B cell (primary cell): ENCODE measurements around the gene ESCO1. TPM values are rescaled to one million over a fixed set of nuclear protein-coding genes. Genes with fewer than 3 reads are reported as not detected.
"Not testable (repeated sequence)": the region's sequence is repeated elsewhere in the genome, so short reads cannot be mapped to it uniquely, and the experiment has no call there.

Source experiments
- ATAC-seq: fragments of 200-7000 bp; cut with Tn5 transposase; one replicate; pipeline ENCODE4 v1.10.0; 2021; ENCODE audit warnings: low read depth, mild to moderate bottlenecking, moderate number of reproducible peaks, moderate library complexity
- CTCF ChIA-PET: fragments of 350-600 bp; sonication (Branson Sonifier 250); formaldehyde crosslinking; loops from one replicate; lab custom pipeline; 2021; ENCODE audit warnings: antibody characterized with exemption, inconsistent platforms; lab: Charles Lee
- POLR2A ChIA-PET: fragments of 350-600 bp; sonication (Branson Sonifier 250); formaldehyde crosslinking; loops from one replicate; lab custom pipeline; 2021; ENCODE audit warnings: antibody characterized with exemption; lab: Charles Lee
- DNase-seq: peaks from one replicate; pipeline ENCODE4 v3.0.0; 2013
- H2AFZ ChIP-seq: 2 replicates; pipeline ENCODE4 v1.6.1; 2012; ENCODE audit warnings: mild to moderate bottlenecking, low read depth, low read length; ENCODE audit not compliant: insufficient read depth, poor library complexity, severe bottlenecking
- H3K27ac ChIP-seq, 2 donors: 1 replicate in 1 of 2; 2 replicates in 1 of 2; pipeline ENCODE4 v1.5.1; 2012 to 2013; ENCODE audit warnings: low read length in 2 of 2, mild to moderate bottlenecking in 2 of 2, moderate library complexity in 1 of 2
- H3K27me3 ChIP-seq, 4 experiments: fragments of 200-600 bp in 1 of 4; sonication (generic) in 1 of 4; replicated peaks in 1 of 4; 1 replicate in 2 of 4; 2 replicates in 2 of 4; pipeline versions ENCODE4 v1.6.1 to v1.7.0; 2013 to 2016; ENCODE audit warnings: low read length in 3 of 4, mild to moderate bottlenecking in 2 of 4, mixed read lengths in 1 of 4, moderate library complexity in 1 of 4; ENCODE audit not compliant: insufficient read depth in 4 of 4, control insufficient read depth in 3 of 4; ENCODE audit errors: control extremely low read depth in 1 of 4
- H3K36me3 ChIP-seq, 2 experiments: replicated peaks in 1 of 2; 1 replicate in 1 of 2; 2 replicates in 1 of 2; pipeline versions ENCODE4 v1.6.1 to v1.7.1; 2013; ENCODE audit warnings: low read length in 1 of 2; ENCODE audit not compliant: insufficient read depth in 2 of 2, control insufficient read depth in 1 of 2; ENCODE audit errors: control extremely low read depth in 1 of 2, extremely low read depth in 1 of 2
- H3K4me1 ChIP-seq, 2 donors: fragments of 200-600 bp in 1 of 2; sonication (generic) in 1 of 2; 1 replicate in 1 of 2; 2 replicates in 1 of 2; pipeline versions ENCODE4 v1.5.1 to v1.6.1; 2013 to 2017; ENCODE audit warnings: low read length in 2 of 2; ENCODE audit not compliant: control insufficient read depth in 2 of 2, insufficient read depth in 2 of 2
- H3K4me2 ChIP-seq: replicated peaks from 2 replicates; pipeline ENCODE3; 2012; ENCODE audit warnings: mild to moderate bottlenecking, low read depth, low read length; ENCODE audit not compliant: poor library complexity, severe bottlenecking
- H3K4me3 ChIP-seq, 5 experiments: fragments of 200-600 bp in 1 of 5; sonication (generic) in 1 of 5; 1 replicate in 3 of 5; 2 replicates in 2 of 5; pipeline versions ENCODE4 v1.5.1 to v1.7.0; 2011 to 2016; ENCODE audit warnings: low read length in 4 of 5, mild to moderate bottlenecking in 4 of 5, low read depth in 2 of 5, control low read depth in 1 of 5, moderate library complexity in 1 of 5; ENCODE audit not compliant: insufficient read depth in 1 of 5; ENCODE audit errors: control extremely low read depth in 1 of 5, extremely low read depth in 1 of 5
- H3K79me2 ChIP-seq: fragments of 200-600 bp; sonication (generic); one replicate; pipeline ENCODE4 v1.6.0; 2016; ENCODE audit warnings: low read length; ENCODE audit not compliant: control insufficient read depth, insufficient read depth
- H3K9ac ChIP-seq: fragments of 200-600 bp; sonication (generic); 2 replicates; pipeline ENCODE4 v1.6.1; 2017; ENCODE audit warnings: mild to moderate bottlenecking, low read length, moderate library complexity
- H3K9me3 ChIP-seq, 3 donors: one replicate each; pipeline versions ENCODE4 v1.6.1 to v1.7.1; 2013; ENCODE audit warnings: low read length in 2 of 3; ENCODE audit not compliant: control insufficient read depth in 2 of 3, insufficient read depth in 1 of 3; ENCODE audit errors: control extremely low read depth in 1 of 3
- H4K20me1 ChIP-seq: 2 replicates; pipeline ENCODE4 v1.6.0; 2012; ENCODE audit warnings: mild to moderate bottlenecking, low read length; ENCODE audit not compliant: insufficient read depth, control insufficient read depth, poor library complexity, severe bottlenecking
- H3K27ac Mint-ChIP-seq: one replicate; pipeline ENCODE4 v1.8.0; 2021; ENCODE audit warnings: mixed read lengths
- H3K27me3 Mint-ChIP-seq: one replicate; pipeline ENCODE4 v1.8.0; 2021; ENCODE audit warnings: mixed read lengths
- H3K4me1 Mint-ChIP-seq: one replicate; pipeline ENCODE4 v1.8.0; 2021; ENCODE audit warnings: mixed read lengths
- H3K4me3 Mint-ChIP-seq: one replicate; pipeline ENCODE4 v1.8.0; 2021; ENCODE audit warnings: mixed read lengths
- H3K9me3 Mint-ChIP-seq: one replicate; pipeline ENCODE4 v1.8.0; 2022; ENCODE audit warnings: mixed read lengths; ENCODE audit not compliant: insufficient read depth
- CTCF ChIP-seq: fragments of 200-600 bp; IDR thresholded peaks from one replicate; pipeline ENCODE4 v1.8.0; 2022; ENCODE audit warnings: antibody characterized with exemption, mild to moderate bottlenecking
- WGBS: methylation state at CpG from one replicate; pipeline ENCODE4 v1.1.5; 2013; ENCODE audit warnings: missing lambda C conversion rate; ENCODE audit not compliant: insufficient coverage; 5-methylcytosine and 5-hydroxymethylcytosine counted together
- intact Hi-C: fragments of 100-400 bp; cut with micrococcal nuclease; formaldehyde crosslinking; loops from one replicate; pipeline ENCODE4 v1.10.0; 2022
- polyA plus RNA-seq: library from polyadenylated mRNA; depleted of rRNA; stranded (reverse); fragments of >200 nt; gene quantifications from 2 replicates; pipeline ENCODE4 v1.2.3, GENCODE V29; 2012
- total RNA-seq, 2 donors: library from RNA; stranded (reverse); fragments of 120-200 nt in 1 of 2; gene quantifications; 1 replicate in 1 of 2; 2 replicates in 1 of 2; pipeline versions ENCODE4 v1.2.3 to v1.2.4, GENCODE V29; 2013 to 2022

The ESCO1 gene
- total and polyA plus RNA-seq, 2 donors (not counting 1 experiment from before 2014, with no cell fraction given): 8.5 to 30.0 TPM

- H3K4me3 ChIP-seq: no peak overlapping the region
- H3K4me2 ChIP-seq: peak overlapping the region; percentile 30
- no peaks in the 10 kb centered on the region for H3K9me3 ChIP-seq
- POLR2A ChIA-PET: no interaction called here
- Mint-ChIP-seq H3K27me3 (no peaks in the 10 kb centered on the region), H3K9me3 (no peaks in the 10 kb centered on the region), H3K27ac (peak overlapping the region; percentile 68), H3K4me3 (no peak overlapping the region), H3K4me1 (peaks cover 15% of the 10 kb centered on the region)
- peaks cover 10% of the 10 kb centered on the region for H3K79me2 ChIP-seq
- no peaks in the 10 kb centered on the region for H4K20me1 ChIP-seq
- peak overlapping the region; percentile 18 to 75 for H3K27ac ChIP-seq
- peaks cover 0 to 5% of the 10 kb centered on the region in 2 donors for H3K4me1 ChIP-seq
- DNase-seq (peak; percentile 36), ATAC-seq (peak; percentile 58)
- WGBS: 57% methylated on average over 7 of the region's 9 CpGs
- intact Hi-C loops: no loop called here
- TF ChIP-seq CTCF: no peak
- CTCF ChIA-PET: interaction anchor here (0.5 to 2.0 kb wide), 3 partner anchors 17 to 236 kb away, joined by 3 to 7 read pairs (median 5); partner anchors contain the start of genes ESCO1 and SNRPD1
- no peaks in the 10 kb centered on the region for H3K27me3 ChIP-seq
- H2AFZ ChIP-seq: peak overlapping the region; percentile 41
- no peak overlapping the region for H3K9ac ChIP-seq
- peaks cover 5 to 32% of the 10 kb centered on the region in 2 experiments for H3K36me3 ChIP-seq
These were observed 28.8 kb upstream of the ESCO1 start for GRCh38 chr18:21629089-21629832.

- H3K4me2 ChIP-seq, ATAC-seq, H3K4me3 Mint-ChIP-seq, H3K4me3 ChIP-seq, H3K27me3 Mint-ChIP-seq, DNase-seq, H3K9ac ChIP-seq, intact Hi-C loops, H2AFZ ChIP-seq, H3K27me3 ChIP-seq, H3K4me1 ChIP-seq, H3K9me3 ChIP-seq, H3K9me3 Mint-ChIP-seq, H3K27ac Mint-ChIP-seq, H3K27ac ChIP-seq, POLR2A ChIA-PET: not testable (repeated sequence)
- CTCF ChIA-PET: interaction anchor here (1.3 kb wide), 1 partner anchor 21 kb away, joined by 3 read pairs; the partner anchor contains the start of gene ESCO1
- H3K4me1 Mint-ChIP-seq: peaks cover 10% of the 10 kb centered on the region
- 100% methylated on average over 4 of the region's 9 CpGs for WGBS
- Histone ChIP-seq H3K79me2 (peaks cover 79% of the 10 kb centered on the region), H4K20me1 (peaks cover 53% of the 10 kb centered on the region), H3K36me3 (peaks cover 8 to 36% of the 10 kb centered on the region in 2 experiments)
These were observed 21.1 kb upstream of the ESCO1 start for GRCh38 chr18:21621640-21622039.
